Neural progenitor cell (in vitro differentiated cells): Measurements from ENCODE around the gene KLRG1. TPM values are rescaled to one million over a fixed set of nuclear protein-coding genes. Genes with fewer than 3 reads are reported as not detected.

Experiments
- DNase-seq: peaks from one replicate; pipeline ENCODE4 v3.0.0-alpha.2; 2016; ENCODE audit warnings: low spot score
- H2AFZ ChIP-seq: fragments of 200-600 bp; sonication (generic); replicated peaks from 2 replicates; pipeline ENCODE4 v1.6.1; 2016; ENCODE audit warnings: antibody characterized with exemption
- H3F3A ChIP-seq: fragments of 200-600 bp; sonication (generic); 2 replicates; pipeline ENCODE4 v1.6.1; 2016; ENCODE audit warnings: antibody characterized with exemption, low read depth
- H3K27ac ChIP-seq: fragments of 200-600 bp; sonication (generic); 2 replicates; pipeline ENCODE4 v1.5.1; 2016; ENCODE audit warnings: mild to moderate bottlenecking
- H3K27me3 ChIP-seq: fragments of 200-600 bp; sonication (generic); 2 replicates; pipeline ENCODE4 v1.6.1; 2016; ENCODE audit warnings: mild to moderate bottlenecking, moderate library complexity
- H3K36me3 ChIP-seq: fragments of 200-600 bp; sonication (generic); 2 replicates; pipeline ENCODE4 v1.5.1; 2016
- H3K4me1 ChIP-seq: fragments of 200-600 bp; sonication (generic); 2 replicates; pipeline ENCODE4 v1.6.1; 2016; ENCODE audit warnings: mixed run types
- H3K4me2 ChIP-seq: fragments of 200-600 bp; sonication (generic); 2 replicates; pipeline ENCODE4 v1.6.1; 2016
- H3K4me3 ChIP-seq: fragments of 200-600 bp; sonication (generic); 2 replicates; pipeline ENCODE4 v1.5.1; 2016
- H3K79me2 ChIP-seq: fragments of 200-600 bp; sonication (generic); 2 replicates; pipeline ENCODE4 v1.6.1; 2016; ENCODE audit warnings: low read depth
- H3K9ac ChIP-seq: fragments of 200-600 bp; sonication (generic); 2 replicates; pipeline ENCODE4 v1.6.1; 2016
- H3K9me3 ChIP-seq: fragments of 200-600 bp; sonication (generic); 2 replicates; pipeline ENCODE4 v1.5.1; 2016; ENCODE audit warnings: low read depth
- H4K20me1 ChIP-seq: fragments of 200-600 bp; sonication (generic); 2 replicates; pipeline ENCODE4 v1.6.1; 2016; ENCODE audit warnings: low read depth
- H3K27ac Mint-ChIP-seq: 3 replicates; pipeline ENCODE4 v1.8.0; 2021; ENCODE audit warnings: mixed read lengths
- H3K27me3 Mint-ChIP-seq: 2 replicates; pipeline ENCODE4 v1.8.0; 2022; ENCODE audit warnings: low read depth, mild to moderate bottlenecking, inconsistent platforms, moderate library complexity, mixed read lengths; ENCODE audit not compliant: insufficient read depth
- H3K36me3 Mint-ChIP-seq: 3 replicates; pipeline ENCODE4 v1.8.0; 2021; ENCODE audit warnings: mixed read lengths
- H3K4me1 Mint-ChIP-seq: 3 replicates; pipeline ENCODE4 v1.8.0; 2021; ENCODE audit warnings: mixed read lengths
- H3K4me3 Mint-ChIP-seq: 3 replicates; pipeline ENCODE4 v1.8.0; 2021; ENCODE audit warnings: mild to moderate bottlenecking, moderate library complexity, mixed read lengths
- H3K9me3 Mint-ChIP-seq: 3 replicates; pipeline ENCODE4 v1.8.0; 2020; ENCODE audit warnings: mixed read lengths
- EZH2 ChIP-seq: fragments of 200-600 bp; sonication (generic); IDR thresholded peaks from 2 replicates; pipeline ENCODE4 v1.6.1; 2017; ENCODE audit warnings: antibody characterized with exemption, mild to moderate bottlenecking, moderate library complexity
- EZH2phosphoT487 ChIP-seq: fragments of 200-600 bp; sonication (generic); IDR thresholded peaks from 2 replicates; pipeline ENCODE4 v1.6.1; 2017; ENCODE audit warnings: antibody characterized with exemption
- total RNA-seq: library from RNA; depleted of rRNA; stranded (reverse); fragments of >200 nt; gene quantifications from 2 replicates; pipeline ENCODE4 v1.2.3, GENCODE V29; 2015; ENCODE audit warnings: low replicate concordance
- TF ChIP-seq, protein P1 (sequence below): fragments of 200-600 bp; sonication (generic); IDR thresholded peaks from 2 replicates; pipeline ENCODE4 v1.5.1; 2017; ENCODE audit warnings: antibody characterized with exemption, mild to moderate bottlenecking

The KLRG1 gene
- total RNA-seq, 1 donor from 2014 or later = 26.9 TPM

DNA sequence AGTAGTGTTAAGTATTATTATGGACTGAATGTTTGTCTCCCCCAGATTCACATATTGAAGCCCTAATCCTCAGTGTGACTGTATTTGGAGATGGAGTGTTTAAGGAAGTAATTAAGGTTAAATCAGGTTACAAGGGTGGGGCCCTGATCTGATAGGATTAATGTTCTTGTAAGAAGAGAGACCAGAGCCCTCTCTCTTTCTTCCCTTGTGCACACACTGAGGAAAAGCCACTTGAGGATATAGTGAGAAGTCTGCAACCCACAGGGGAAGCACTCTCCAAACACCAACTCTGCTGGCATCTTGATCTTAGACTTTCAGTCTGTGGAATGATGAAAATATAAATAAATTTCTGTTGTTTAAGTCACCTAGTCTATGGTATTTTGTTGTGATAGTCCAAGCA lies 2.2 kb upstream of the KLRG1 start:
- Histone ChIP-seq H3K79me2 (no peaks in the 10 kb centered on the region), H3F3A (no peaks in the 10 kb centered on the region), H3K4me1 (no peaks in the 10 kb centered on the region), H3K27ac (no peak overlapping the region), H2AFZ (no peak overlapping the region), H3K4me3 (no peak overlapping the region), H3K9ac (no peak overlapping the region), H3K36me3 (no peaks in the 10 kb centered on the region), H4K20me1 (no peaks in the 10 kb centered on the region), H3K9me3 (no peaks in the 10 kb centered on the region), H3K4me2 (no peak overlapping the region), H3K27me3 (no peaks in the 10 kb centered on the region)
- TF ChIP-seq, protein P1, sequence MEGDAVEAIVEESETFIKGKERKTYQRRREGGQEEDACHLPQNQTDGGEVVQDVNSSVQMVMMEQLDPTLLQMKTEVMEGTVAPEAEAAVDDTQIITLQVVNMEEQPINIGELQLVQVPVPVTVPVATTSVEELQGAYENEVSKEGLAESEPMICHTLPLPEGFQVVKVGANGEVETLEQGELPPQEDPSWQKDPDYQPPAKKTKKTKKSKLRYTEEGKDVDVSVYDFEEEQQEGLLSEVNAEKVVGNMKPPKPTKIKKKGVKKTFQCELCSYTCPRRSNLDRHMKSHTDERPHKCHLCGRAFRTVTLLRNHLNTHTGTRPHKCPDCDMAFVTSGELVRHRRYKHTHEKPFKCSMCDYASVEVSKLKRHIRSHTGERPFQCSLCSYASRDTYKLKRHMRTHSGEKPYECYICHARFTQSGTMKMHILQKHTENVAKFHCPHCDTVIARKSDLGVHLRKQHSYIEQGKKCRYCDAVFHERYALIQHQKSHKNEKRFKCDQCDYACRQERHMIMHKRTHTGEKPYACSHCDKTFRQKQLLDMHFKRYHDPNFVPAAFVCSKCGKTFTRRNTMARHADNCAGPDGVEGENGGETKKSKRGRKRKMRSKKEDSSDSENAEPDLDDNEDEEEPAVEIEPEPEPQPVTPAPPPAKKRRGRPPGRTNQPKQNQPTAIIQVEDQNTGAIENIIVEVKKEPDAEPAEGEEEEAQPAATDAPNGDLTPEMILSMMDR = no peak
- TF ChIP-seq EZH2 (no peak), EZH2phosphoT487 (no peak)
- H3K27me3 Mint-ChIP-seq = peaks cover 2% of the 10 kb centered on the region
- DNase-seq = no peak
- H3K36me3 Mint-ChIP-seq = no peaks in the 10 kb centered on the region
- H3K27ac Mint-ChIP-seq = no peak overlapping the region
- no peaks in the 10 kb centered on the region for H3K4me1 Mint-ChIP-seq
- H3K9me3 Mint-ChIP-seq = no peaks in the 10 kb centered on the region
- H3K4me3 Mint-ChIP-seq = no peak overlapping the region

DNA sequence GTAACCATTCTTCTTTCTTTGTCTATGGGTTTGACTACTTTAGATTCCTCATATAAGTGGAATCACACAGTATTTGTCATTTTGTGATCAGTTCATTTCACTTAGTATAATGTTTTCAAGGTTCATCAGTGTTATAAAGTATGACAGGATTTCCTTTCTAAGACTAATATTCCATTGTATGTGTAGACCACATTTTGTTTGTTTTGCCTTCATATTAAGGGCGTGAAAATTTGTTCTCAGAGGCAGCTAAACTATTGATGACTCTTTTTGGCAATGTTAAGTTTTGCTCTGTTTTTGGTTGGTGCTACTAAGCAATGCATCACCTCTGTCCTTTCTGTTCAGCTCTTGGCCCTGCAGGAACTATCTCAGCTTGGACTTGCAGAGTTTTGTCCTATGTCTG lies 1.7 kb upstream of the KLRG1 start:
- Histone ChIP-seq H3K4me1 (no peaks in the 10 kb centered on the region), H3K9me3 (no peaks in the 10 kb centered on the region), H3K79me2 (no peaks in the 10 kb centered on the region), H2AFZ (no peak overlapping the region), H3F3A (no peaks in the 10 kb centered on the region), H3K27ac (no peak overlapping the region), H3K4me2 (no peak overlapping the region), H3K27me3 (no peaks in the 10 kb centered on the region), H3K9ac (no peak overlapping the region), H3K4me3 (no peak overlapping the region), H4K20me1 (no peaks in the 10 kb centered on the region), H3K36me3 (no peaks in the 10 kb centered on the region)
- no peaks in the 10 kb centered on the region for H3K9me3 Mint-ChIP-seq
- H3K4me1 Mint-ChIP-seq = no peaks in the 10 kb centered on the region
- TF ChIP-seq, protein P1 = no peak
- TF ChIP-seq EZH2 = no peak
- TF ChIP-seq EZH2phosphoT487 = no peak
- H3K4me3 Mint-ChIP-seq = no peak overlapping the region
- H3K27ac Mint-ChIP-seq = no peak overlapping the region
- DNase-seq = no peak
- H3K36me3 Mint-ChIP-seq = no peaks in the 10 kb centered on the region
- peaks cover 2% of the 10 kb centered on the region for H3K27me3 Mint-ChIP-seq

DNA sequence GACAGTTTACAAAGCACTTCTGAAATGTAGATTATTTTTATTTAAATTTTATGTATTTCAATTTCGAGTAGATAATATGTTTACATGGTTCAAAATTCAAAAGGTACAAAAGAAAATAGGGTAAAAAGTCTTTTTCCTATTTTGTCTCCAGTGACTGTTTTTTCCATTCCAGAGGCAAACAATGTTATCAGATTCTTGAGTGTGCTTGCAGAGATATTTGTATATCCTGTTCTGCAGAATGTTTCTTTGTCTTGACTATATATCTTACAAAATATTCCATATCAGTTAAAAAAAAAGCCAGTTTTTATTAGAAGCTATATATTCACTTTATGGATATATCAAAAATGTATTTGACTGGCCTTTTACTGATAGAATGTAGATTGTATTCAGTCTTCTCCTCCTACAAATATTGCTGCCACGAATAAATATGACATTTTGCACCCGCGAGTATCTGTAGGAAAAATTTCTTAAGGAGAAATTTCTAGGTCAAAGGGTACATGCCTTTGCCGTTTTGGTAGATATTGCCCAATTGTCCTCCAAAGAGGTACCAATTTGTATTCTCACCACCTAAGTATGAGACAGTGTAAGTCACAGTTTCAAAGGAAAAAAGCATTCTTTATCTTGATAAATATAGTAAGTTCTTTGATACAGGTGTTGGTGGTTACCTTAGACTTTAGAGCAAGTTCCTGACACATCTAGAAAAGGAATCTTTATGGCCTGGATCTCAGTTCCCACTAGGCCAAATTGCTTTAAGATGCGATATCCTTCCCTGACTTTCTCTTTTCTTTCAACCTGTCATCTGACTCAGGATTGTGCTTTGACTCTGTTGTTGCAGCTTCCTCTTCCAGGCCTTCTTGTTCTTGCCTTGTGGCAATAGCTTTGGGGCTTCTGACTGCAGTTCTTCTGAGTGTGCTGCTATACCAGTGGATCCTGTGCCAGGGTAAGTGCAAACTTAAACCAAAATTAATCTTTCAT lies 2.3 kb downstream of the KLRG1 start:
- Mint-ChIP-seq H3K4me1 (no peaks in the 10 kb centered on the region), H3K27me3 (peaks cover 4% of the 10 kb centered on the region), H3K4me3 (no peak overlapping the region), H3K9me3 (no peaks in the 10 kb centered on the region), H3K27ac (no peak overlapping the region), H3K36me3 (no peaks in the 10 kb centered on the region)
- no peak for TF ChIP-seq EZH2phosphoT487
- TF ChIP-seq EZH2 = no peak
- TF ChIP-seq, protein P1 = no peak
- Histone ChIP-seq H3K27ac (no peak overlapping the region), H3K4me2 (no peak overlapping the region), H3K4me1 (no peaks in the 10 kb centered on the region), H3K9ac (no peak overlapping the region), H3F3A (no peaks in the 10 kb centered on the region), H3K4me3 (no peak overlapping the region), H3K36me3 (no peaks in the 10 kb centered on the region), H3K9me3 (no peaks in the 10 kb centered on the region), H3K27me3 (no peaks in the 10 kb centered on the region), H3K79me2 (no peaks in the 10 kb centered on the region), H4K20me1 (no peaks in the 10 kb centered on the region), H2AFZ (no peak overlapping the region)
- DNase-seq = no peak
